ENCODE measurements around the gene FUT6.
"Not testable (repeated sequence)": the region's sequence is repeated elsewhere in the genome, so short reads cannot be mapped to it uniquely, and the experiment has no call there.

FUT6 gene

DNA sequence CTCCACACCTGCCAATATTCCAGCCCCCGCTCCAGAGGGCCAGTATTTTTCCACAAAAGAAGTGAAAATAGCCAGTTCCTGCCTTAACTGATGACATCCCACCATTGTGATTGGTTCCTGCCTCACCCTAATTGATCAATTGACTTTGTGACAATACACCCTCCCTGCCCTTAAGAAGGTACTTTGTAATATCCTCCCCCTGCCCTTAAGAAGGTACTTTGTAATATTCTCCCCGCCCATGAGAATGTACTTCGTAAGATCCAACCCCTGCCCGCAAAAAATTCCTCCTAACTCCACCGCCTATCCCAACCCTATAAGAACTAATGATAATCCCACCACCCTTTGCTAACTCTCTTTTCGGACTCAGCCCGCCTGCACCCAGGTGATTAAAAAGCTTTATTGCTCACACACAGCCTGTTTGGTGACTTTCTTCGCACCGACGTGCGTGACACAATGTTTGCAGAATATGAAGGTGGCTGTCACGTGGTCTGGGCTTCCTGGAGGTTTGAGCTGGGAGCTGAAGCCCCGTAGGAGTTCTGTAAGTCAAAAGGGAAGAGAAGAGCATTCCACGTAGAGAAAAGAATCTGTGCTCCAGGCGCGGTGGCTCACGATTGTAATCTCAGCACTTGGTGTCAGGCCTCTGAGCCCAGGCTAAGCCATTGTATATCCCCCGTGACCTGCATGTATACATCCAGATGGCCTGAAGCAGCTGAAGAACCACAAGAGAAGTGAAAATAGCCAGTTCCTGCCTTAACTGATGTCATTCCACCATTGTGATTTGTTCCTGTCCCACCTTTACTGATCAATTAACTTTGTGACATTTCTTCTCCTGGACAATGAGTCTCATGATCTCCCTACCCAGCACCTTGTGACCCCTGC, 17.9 kb upstream of the FUT6 start:
- no peak for DNase-seq

DNA sequence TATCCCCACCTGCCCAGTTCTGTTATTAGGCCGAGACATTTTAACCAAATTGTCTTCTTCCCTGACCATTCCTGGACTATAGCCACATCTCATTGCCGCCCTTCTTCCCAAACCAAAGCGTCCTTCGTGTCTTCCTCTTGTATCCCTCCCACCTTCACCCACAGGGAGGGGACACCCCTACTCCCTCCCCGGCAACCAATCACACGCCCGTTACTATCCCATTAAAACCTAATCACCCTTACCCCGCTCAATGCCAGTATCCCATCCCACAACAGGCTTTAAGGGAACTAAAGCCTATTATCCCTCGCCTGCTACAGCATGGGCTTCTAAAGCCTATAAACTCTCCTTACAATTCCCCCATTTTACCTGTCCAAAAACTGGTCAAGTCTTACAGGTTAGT, 15.6 kb upstream of the FUT6 start:
- DNase-seq: not testable (repeated sequence)

DNA sequence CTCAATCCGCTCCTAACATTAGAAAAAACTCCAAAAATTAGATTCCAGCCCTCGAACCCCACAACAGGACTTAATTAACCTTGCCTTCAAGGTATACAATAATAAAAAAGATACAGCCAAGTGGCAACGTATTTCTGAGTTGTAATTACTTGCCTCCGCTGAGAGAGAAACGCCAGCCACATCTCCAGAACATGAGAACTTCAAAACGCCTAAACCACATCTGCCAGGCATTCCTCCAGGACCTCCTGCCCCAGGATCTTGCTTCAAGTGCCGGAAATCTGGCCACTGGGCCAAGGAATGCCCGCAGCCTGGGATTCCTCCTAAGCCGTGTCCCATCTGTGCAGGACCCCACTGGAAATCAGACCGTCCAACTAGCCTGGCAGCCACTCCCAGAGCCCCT, 14.6 kb upstream of the FUT6 start:
- DNase-seq: not testable (repeated sequence)

DNA sequence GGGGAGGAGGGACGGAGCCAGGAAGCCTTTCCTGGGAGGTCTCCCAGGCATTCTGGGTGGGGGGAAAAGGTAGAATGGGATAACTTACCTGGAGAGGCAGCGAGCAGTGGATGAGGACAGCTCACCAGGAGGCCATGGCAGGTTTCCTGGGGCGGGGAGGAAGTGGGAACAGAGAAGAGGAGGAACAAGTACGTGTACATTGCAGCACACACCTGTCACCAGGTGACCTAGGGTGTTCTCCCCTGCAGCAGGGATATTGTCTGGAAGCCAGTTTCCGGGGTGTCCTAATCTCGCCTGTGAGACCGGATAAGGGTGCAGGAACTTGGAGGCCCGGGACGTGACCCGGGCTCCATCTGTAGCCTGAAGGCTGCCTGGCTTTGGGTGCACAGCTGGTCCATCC, 11.8 kb upstream of the FUT6 start, which contains the start of gene FUT3:
FUT3 (minus strand) TSS at position 148 of the 400 bp plus-strand sequence.
- no peak for DNase-seq

DNA sequence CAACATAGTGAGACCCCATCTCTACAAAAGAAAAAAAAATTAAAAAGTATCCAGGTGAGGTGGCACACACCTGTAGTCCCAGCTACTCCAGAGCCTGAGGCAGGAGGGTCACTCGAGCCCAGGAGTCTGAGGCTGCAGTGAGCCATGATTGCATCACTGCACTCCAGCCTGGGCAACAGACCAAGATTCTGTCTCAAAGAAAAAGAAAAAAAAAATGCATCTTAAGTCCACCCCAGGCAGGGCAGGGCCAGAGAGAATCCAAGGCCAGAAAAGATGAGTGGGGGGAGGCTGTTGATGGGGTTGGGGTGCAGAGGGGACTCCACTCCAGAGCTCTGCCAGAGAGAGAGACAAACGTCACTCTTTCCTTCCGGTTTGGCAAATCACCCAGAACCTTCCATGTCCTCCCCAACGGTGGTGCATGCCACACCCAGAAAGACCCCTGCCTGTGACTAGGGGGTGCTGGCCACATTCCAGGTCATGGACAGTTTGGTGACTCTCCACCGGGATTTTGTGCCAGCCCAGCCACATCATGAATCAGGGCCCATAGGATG, 11.3 kb upstream of the FUT6 start:
- no peak for DNase-seq

DNA sequence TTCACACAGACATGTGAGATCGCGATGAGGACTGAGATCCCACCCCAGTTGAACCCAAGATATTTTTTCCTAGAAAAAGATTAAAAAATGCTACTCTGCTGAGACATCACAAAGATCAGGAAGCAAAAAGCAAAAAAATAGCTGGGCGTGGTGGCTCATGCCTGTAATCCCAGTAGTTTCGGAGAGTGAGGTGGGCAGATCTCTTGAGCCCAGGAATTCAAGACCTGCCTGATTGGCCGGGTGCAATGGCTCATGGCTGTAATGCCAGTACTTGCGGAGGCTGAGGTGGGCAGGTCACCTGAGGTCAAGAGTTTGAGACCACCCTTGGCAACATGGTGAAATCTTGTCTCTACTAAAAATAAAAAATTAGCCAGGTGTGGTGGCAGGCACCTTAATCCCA, 10.7 kb upstream of the FUT6 start:
- no peak for DNase-seq

DNA sequence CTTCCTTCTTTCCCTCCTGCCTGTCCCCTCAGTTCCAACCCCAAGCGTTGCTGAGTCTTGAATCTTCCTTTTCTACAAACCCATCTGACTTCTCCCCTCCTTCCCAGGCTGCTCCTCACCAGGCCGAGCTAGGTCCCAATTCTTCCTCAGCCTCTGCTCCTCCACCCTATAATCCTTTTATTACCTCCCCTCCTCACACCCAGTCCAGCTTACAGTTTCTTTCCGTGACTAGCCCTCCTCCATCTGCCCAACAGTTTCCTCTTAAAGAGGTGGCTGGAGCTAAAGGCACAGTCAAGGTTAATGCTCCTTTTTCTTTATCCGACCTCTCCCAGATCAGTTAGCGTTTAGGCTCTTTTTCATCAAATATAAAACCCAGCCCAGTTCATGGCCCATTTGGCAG, 9.1 kb upstream of the FUT6 start:
- DNase-seq: not testable (repeated sequence)

DNA sequence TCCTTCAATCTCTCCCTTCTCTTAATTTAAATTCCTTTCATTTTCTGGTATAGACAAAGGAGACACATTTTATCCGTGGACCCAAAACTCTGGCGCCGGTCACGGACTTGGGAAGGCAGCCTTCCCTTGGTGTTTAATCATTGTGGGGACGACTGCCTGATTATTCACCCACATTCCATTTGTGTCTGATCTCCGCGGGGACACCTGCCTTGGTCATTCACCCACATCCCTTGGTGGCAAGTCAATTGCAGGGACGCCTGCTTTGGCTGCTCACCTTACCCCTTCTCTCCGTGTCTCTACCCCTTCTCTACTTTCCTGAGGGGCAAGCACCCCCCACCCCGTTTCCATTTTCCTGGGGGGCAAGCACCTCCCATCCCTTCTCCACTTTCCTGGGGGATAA, 8.3 kb upstream of the FUT6 start:
- DNase-seq: not testable (repeated sequence)

DNA sequence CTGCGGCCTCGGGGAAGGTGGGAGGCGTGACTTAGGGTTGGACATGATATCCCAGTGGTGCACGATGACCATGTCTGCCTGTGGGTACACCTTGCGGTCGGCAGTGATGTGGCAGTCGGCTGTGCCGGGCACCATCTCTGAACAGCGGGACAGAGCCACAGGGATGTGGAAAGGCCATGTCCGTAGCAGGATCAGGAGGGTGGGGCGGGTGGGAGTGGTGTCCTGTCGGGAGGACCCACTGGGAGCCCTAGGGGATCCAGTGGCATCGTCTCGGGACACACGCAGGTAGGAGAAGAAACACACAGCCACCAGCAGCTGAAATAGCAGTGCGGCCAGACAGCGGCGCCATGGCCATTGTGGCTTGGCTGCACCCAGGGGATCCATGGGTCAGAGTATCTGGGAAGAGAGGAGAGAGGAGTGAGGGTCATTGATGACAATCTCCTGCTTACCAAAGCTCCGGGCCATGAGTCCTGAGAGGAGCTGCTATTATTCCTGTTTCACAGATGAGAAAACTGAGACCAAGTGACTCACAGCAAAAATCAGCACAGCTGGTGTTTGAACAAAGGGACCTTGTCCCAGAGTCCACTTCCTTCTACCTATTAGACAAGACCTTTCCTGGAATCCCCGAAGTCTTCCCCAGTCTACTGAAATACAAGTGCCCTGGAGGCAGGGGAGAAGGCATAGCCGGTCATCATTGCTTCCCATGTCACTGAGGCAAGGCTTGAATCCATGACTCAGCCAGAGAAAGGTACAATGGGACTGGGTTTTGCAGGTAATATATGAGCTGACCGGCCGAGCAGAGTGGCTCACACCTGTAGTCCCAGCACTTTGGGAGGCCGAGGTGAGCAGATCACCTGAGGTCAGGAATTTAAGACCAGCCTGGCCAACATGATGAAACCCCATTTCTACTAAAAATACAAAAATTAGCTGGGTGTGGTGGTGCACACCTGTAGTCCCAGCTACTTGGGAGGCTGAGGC, 5.2 kb upstream of the FUT6 start:
- DNase-seq: no peak

DNA sequence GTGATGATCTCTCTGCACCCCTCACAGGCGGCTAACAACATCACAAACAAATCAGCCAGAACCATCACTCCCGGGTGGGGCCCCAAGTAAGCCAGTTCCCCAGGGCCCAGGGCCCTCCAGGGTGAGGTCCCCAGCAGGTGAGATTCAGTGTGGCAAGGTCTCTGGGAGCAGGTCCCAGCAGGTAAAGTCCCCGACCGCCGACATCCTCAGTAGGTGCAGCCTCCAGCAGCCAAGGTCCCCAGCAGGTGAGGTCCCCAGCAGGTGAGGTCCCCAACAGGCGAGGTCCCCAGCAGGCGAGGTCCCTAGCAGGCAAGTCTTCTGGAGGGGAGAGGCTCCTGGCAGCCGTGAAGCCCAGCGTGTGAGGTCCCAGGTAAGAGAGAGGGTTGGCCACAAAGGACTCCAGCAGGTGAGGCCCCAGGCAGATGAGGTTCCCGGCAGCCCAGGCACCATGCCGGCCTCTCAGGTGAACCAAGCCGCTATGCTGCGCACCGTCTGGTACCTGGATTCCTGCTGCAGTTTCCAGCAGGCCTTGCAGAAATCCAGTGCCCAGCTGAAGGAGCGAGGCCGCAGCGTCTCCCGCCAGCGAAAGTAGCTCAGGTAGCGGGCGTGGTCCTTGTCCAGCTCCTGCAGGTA, 3.9 kb upstream of the FUT6 start:
- DNase-seq: no peak

DNA sequence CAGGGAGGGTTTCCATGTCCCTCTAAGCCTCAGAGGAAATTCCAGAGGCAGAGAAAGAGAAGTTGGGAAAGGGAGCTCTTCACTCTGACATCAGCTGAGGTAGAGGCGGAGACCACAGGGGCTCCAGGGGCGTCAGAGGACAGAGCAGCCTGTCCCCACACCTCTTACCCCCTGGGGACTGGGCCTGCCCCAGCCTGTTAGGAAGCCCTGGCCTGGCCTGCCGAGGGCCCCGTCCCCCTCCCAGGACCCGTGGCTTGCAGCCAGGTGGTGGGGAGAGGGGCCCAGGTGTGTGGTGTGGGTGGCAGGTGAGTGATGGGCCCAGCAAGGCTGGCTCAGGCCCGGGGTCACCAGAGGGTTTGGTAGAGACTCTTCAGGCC, 2.2 kb upstream of the FUT6 start:
- not testable (repeated sequence) for DNase-seq

DNA sequence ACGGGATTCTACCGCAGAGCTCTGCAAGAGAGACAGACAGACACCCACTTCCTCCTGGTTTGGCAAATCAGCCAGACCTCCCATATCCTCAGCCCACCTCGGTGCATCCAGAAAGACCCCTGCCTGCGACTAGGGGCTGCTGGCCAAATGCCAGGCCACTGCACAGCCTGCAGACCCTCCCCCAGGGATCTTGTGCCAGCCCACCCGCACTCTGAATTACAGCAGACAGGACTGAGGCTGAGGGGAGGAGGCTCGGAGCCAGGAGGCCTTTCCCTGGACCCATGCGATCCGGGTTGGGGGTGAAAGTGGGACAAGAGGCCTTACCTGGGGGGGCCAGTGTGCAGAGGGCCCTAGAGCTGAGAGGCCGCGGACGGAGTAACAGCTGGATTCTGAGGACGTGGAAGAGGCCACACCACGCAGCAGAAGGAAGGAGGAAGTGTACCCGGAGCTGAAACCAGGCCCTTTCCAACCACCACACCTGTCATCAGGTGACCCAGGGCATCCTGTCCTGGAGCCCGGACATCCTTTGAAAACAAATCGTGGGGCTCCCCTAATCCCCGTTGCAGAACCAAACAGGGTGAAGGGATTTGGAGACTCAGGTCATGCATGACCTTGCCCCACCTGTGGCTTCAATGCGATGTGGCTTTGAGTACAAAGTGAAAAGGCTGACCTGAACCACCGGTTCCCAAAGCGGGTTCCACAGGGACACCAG, 993 bp downstream of the FUT6 start:
- no peak for DNase-seq

DNA sequence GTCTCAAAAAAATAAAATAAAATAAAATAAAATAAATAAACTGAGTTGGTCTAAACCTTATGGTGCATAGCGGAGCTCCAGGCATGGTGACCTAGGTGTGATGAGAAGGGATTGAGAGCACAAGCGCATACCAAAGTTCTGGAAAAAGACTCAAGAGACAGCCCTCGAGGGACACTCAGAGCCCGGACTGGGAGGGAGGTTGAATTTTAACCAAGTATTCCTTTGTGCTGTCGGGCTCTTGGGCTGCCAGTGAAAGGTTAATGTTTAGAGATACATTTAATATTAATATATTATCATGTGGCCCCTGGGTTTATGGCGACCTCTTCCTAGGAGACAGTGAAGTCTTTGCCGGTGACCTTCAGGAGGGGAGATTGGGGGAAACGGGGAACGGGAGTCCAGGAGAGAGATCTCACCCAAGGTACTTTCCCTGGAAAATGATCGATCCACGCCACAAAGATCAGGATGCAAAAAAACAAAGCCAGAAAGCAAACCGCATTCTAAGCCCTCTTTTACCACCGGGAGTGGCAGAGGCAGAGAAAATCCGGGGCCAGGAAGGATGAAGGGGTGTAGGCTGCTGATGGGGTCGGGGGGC, 1.6 kb downstream of the FUT6 start:
- no peak for DNase-seq

DNA sequence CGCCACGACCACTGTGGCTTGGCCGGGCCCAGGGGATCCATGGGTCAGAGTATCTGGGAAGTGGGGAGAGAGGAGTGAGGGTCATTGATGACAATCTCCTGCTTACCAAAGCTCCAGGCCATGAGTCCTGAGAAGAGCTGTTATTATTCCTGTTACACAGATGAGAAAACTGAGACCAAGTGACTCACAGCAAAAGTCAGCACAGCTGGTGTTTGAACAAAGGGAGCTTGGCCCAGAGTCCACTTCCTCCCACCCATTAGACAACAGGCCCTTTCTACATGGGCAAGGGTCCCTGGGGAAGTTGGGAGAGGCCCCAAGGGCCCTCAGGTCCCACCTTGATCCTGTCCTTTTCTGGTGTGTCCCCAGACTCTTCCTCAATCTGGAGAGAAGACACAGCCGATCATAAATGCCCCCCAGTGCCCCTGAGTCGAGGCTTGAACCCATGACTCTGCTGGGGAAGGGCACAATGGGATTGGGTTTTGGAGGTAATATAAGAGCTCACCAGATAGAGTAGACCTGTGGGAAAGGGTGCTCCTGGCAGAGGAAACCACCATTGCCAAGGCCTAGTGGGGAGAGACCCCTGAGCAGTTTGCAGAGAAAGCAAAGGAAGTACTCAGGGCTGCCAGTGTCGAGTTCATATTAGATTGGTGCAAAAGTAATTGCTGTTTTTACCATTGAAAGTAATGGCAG, 6.8 kb downstream of the FUT6 start:
- no peak for DNase-seq

DNA sequence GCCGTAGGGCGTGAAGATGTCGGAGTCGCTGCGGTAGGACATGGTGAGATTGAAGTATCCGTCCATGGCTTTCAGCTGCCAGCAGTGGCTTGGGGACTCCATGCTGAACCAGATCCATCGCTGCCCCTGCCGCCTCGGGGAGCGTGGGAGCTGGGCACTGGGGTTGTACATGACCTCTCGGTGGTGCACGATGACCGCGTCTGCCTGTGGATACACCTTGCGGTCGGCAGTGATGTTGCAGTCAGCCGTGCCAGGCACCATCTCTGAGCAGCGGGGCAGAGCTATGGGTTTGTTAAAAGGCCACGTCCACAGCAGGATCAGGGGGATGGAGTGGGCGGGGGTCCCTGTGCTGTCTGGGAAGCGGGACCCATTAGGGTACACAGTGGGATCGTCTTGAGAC, 7.4 kb downstream of the FUT6 start:
- DNase-seq: no peak

DNA sequence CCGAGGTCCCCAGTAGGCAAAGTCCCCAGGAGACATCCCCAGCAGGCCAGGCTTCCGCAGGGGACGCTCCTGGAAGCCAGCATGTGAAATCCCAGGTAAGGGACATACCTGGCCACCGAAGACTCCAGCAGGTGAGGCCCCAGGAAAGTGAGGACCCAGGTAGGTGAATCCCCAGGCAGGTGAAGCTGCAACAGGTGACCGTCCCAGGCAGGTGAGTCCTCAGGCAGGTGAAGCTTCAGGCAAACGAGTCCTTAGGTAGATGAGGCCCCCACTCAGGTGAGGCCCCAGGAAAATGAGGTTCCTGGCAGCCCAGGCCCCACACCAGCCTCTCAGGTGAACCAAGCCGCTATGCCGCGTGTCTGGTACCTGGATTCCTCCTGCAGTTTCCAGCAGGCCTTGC, 8.3 kb downstream of the FUT6 start:
- no peak for DNase-seq

DNA sequence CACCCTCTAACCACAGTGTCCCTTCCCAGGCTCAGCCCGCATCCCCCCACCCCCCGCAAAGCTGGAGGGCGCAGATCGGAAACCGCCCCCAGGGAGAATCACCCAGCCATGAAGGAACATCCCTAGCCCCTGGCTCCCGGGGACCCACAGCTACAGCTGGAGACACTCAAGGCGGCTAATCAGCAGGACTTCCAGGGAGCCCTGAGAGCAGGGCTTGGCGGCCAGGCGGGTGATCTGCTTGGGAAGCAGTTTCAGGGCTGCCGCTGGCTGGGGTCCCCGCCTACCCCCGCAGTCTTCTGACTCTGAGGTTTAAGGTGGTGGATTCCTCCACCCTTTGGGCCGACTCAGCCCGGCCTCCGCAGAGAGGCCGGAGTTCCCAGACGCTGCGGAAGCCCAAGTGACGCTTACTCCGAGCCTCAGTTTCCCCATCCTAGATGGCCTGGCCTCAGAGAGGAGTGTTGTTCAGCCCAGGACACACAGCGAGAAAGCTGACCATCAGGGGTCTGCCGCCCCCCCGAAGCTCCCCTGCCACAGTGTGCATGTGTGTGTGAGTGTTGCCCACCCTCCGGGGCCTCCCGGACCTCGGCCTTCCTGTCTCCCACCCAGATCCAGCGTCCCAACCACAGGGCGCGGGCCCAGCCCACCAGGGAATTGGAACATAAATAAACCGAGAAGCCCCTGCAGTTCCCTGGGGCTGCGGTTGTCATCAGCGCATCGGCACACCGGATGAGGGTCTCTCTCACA, 9.8 kb downstream of the FUT6 start:
- no peak for DNase-seq

DNA sequence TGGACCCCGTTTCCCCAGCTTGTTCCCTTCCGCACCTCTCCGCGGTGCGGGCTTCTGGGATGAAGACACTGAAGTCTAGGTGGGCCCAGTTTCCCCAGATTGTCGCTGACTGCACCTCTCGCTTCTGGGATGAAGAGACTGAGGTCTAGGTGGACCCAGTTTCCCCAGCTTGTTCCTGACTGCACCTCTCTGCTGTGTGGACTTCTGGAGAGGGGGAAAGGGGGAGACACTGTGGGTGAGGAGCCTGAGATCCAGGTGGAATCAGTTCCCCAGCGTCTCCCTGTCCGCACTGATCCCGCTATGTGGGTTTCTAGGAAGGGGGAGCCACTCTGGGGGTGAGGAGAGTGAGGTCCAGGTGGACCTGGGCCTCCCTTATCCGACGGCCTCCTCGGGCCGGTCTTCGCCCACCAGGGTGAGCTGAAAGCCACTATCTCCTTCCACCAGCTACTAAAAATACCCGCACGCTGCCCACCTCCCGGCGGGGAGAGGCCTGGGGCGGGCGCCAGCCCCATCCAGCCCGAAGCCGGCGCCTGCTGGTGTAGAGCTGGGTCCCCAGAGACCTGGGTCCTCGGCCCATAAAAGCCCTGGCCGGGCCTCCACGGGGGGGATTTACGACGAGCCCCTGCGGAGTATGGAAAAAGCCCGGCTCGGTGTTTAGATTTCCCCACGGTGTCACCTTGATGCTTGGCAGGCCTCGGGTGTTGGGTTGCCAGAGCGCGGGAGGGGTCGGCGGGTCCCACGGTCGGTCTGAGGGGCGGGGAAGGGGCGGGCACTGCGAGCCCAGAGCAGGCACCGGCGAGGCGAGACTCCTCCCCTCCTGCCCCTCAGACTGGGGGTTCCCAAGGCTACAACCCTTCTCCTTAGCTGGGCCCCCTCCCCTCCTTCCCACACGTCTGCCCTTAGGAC, 10.6 kb downstream of the FUT6 start:
- no peak for DNase-seq
